ENCODE results near the gene COBL. TPM values are rescaled to one million over a fixed set of nuclear protein-coding genes. Genes with fewer than 3 reads are reported as not detected.

Gene COBL
- total and polyA plus RNA-seq, 9 of the 15 experiments (the other 6 are each of a cell fraction or from before 2014, with no cell fraction given) = 0.01 to 2.4 (median 0.09) TPM; not detected in 3

- in situ Hi-C loops (cut with MboI) (no loop called here), intact Hi-C loops (cut with micrococcal nuclease) (no loop called here)
- TF ChIP-seq ZC3H8 (IDR thresholded peaks at IDR 0.05) (no peak), RAD21 (CRISPR knock-in tag; conservative IDR thresholded peaks at IDR 0.05 in 1 of 2, IDR thresholded peaks at IDR 0.05 in 1 of 2) (peak in 1 of 2 experiments; percentile 7; a peak in 1 of 4 replicates)
- TF ChIP-seq, protein P1, sequence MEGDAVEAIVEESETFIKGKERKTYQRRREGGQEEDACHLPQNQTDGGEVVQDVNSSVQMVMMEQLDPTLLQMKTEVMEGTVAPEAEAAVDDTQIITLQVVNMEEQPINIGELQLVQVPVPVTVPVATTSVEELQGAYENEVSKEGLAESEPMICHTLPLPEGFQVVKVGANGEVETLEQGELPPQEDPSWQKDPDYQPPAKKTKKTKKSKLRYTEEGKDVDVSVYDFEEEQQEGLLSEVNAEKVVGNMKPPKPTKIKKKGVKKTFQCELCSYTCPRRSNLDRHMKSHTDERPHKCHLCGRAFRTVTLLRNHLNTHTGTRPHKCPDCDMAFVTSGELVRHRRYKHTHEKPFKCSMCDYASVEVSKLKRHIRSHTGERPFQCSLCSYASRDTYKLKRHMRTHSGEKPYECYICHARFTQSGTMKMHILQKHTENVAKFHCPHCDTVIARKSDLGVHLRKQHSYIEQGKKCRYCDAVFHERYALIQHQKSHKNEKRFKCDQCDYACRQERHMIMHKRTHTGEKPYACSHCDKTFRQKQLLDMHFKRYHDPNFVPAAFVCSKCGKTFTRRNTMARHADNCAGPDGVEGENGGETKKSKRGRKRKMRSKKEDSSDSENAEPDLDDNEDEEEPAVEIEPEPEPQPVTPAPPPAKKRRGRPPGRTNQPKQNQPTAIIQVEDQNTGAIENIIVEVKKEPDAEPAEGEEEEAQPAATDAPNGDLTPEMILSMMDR (IDR thresholded peaks at IDR 0.05 in 2 of 3, conservative IDR thresholded peaks at IDR 0.05 in 1 of 3; ENCODE audit: insufficient read depth in 2 of 3, low read depth in 1 of 3, low read length in 3 of 3) = peak in 2 of 3 experiments; percentile 13 to 28; a peak in 2 of 6 replicates
- Histone ChIP-seq H3K27ac (ENCODE audit: extremely low read depth, low read depth, low read length) (no peak overlapping the region), H3K36me3 (ENCODE audit: control insufficient read depth, insufficient read depth, low read length) (no peaks in the 10 kb centered on the region), H3K27me3 (ENCODE audit: control insufficient read depth in 2 of 2, insufficient read depth in 2 of 2, low read length in 2 of 2) (peaks cover 5 to 26% of the 10 kb centered on the region in 2 experiments), H3K4me3 (no peak overlapping the region), H3K4me1 (replicated peaks in 1 of 2; ENCODE audit: control insufficient read depth in 2 of 2, insufficient read depth in 2 of 2, low read length in 2 of 2) (no peaks in the 10 kb centered on the region; a peak in 1 of 5 replicates), H2AFZ (ENCODE audit: low read depth, low read length) (no peak overlapping the region), H3K79me2 (ENCODE audit: control insufficient read depth, insufficient read depth, low read length) (no peaks in the 10 kb centered on the region), H3K4me2 (ENCODE audit: insufficient read depth, low read length) (no peak overlapping the region), H4K20me1 (replicated peaks; ENCODE audit: control insufficient read depth, insufficient read depth, low read length) (no peaks in the 10 kb centered on the region), H3K9me1 (ENCODE audit: control insufficient read depth, insufficient read depth, low read length) (no peaks in the 10 kb centered on the region), H3K9ac (ENCODE audit: insufficient read depth in 1 of 2, low read depth in 2 of 2, low read length in 2 of 2) (no peak overlapping the region), H3K9me3 (replicated peaks; ENCODE audit: control insufficient read depth, insufficient read depth, low read depth, low read length) (no peaks in the 10 kb centered on the region)
- 0% methylated on average over 5 of the region's 5 CpGs for WGBS (ENCODE audit: insufficient coverage, low coverage, missing lambda C conversion rate)
- no TSS peak for BruUV-seq (replicated peaks)
- POLR2A ChIA-PET = no interaction called here
- CTCF ChIA-PET (ENCODE audit: low intra/inter-chr PET ratio) = no interaction called here
- peak in 1 of 4 experiments; percentile 13 for DNase-seq (ENCODE audit: extremely low read depth in 1 of 4, low spot score in 3 of 4)
- peak; percentile 51; the same call in 2 of the 3 replicates for ATAC-seq
- FAIRE-seq = peak; percentile 44
Observed at GRCh38 chr7:51060536-51060935, 256.1 kb downstream of the COBL start.
